ENCODE results near the gene KSR1.
"Not testable (repeated sequence)": the region's sequence is repeated elsewhere in the genome, so short reads cannot be mapped to it uniquely, and the experiment has no call there.

The KSR1 gene

DNA sequence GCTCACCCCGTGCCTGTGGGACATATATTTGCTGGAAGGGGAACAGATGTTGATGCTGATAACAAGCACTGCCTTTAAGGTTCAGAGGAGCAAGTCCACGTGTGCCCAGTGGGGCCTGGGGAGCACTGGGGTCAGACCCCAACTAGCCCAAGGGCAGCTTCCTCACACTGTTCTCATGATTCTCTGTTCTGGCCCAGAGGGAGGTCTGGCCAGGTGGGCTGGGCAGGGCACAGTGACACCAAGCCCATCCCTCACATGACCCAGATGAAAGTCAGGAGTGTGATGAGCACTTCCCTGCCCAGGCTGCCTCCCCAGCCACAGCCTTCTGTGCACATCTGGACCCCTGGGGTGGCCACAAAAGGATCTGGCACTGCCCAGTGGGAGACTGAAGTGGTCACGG, 29.8 kb upstream of the KSR1 start:
- not testable (repeated sequence) for DNase-seq (ENCODE audit: low read depth in 2 of 2)

DNA sequence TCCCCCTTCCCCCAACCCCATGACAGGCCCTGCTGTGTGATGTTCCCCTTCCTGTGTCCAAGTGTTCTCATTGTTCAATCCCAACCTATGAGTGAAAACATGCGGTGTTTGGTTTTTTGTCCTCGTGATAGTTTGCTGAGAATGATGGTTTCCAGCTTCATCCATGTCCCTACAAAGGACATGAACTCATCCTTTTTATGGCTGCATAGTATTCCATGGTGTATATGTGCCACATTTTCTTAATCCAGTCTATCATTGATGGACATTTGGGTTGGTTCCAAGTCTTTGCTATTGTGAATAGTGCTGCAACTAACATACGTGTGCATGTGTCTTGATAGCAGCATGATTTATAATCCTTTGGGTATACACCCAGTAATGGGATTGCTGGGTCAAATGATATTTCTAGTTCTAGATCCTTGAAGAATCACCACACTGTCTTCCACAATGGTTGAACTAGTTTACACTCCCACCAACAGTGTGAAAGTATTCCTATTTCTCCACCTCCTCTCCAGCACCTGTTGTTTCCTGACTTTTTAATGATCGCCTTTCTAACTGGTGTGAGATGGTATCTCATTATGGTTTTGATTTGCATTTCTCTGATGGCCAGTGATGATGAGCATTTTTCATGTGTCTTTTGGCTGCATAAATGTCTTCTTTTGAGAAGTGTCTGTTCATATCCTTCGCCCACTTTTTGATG, 28.9 kb upstream of the KSR1 start:
- DNase-seq (ENCODE audit: low read depth in 2 of 2): not testable (repeated sequence)

DNA sequence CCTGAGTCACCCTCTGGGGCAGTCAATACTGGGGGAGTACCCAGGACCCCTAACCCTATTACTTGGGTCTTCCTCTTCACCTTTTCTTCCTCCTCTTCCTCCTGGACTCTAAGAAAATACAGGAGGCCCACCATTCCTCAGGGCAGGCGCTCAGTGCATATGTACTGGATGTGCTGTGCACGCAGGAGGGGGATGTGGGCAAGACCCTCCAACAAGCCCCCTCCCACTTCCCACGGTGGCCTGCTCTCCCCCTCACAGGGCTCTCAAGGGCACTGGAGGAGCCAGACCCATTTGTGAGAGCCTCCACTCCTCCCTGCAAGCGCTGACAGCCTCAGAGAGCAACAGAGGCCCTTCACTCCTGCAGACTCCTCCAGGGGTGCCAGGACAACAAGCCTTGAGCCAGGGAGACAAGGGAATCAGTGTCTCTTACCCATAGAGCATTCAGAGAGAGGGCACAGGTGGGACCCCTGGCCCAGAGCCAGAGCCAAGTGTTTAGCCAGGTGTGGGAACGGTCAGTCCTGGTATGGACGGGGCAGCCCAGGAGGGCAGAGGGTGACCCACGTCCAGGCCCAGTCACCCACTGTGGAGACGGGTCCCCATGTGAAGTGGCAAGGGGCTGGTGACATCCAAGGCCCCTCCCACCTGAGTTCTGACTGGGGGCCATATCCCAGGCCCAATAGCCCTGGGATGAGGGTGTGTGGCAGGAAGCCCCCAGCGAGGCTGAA, 27.3 kb upstream of the KSR1 start:
- no peak for DNase-seq (ENCODE audit: low read depth in 2 of 2)

- no peak for DNase-seq (ENCODE audit: low read depth in 2 of 2)
Measured at GRCh38 chr17:27429666-27430382, 26.4 kb upstream of the KSR1 start.

GRCh38 chr17:27430383-27430840, 25.8 kb upstream of the KSR1 start:
- DNase-seq (ENCODE audit: low read depth in 2 of 2): no peak

- no peak for DNase-seq (ENCODE audit: low read depth in 2 of 2)
Measured at GRCh38 chr17:27430882-27431491, 25.3 kb upstream of the KSR1 start.

DNA sequence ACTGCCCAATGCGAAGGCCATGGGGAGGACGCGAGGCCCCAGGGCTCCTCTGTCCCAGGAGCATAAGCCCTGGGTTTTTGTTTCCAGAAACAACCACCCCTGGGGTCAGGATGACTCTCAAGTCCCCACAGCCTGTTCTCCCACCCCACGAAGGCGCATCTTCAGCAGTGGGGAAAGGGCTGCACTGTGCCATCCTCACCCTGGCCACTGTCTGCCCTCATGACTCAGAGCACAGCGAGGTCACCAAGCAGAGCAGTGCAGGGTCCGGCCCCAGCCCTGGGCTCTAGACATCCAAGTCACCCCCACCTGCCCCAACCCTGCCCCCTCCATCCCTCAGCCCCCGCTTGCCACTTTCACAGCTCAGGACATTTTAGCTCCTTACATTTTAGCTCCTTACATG, 22.7 kb upstream of the KSR1 start:
- DNase-seq (ENCODE audit: low read depth in 2 of 2): no peak

GRCh38 chr17:27435431-27436070, 20.7 kb upstream of the KSR1 start:
- not testable (repeated sequence) for DNase-seq (ENCODE audit: low read depth in 2 of 2)

DNA sequence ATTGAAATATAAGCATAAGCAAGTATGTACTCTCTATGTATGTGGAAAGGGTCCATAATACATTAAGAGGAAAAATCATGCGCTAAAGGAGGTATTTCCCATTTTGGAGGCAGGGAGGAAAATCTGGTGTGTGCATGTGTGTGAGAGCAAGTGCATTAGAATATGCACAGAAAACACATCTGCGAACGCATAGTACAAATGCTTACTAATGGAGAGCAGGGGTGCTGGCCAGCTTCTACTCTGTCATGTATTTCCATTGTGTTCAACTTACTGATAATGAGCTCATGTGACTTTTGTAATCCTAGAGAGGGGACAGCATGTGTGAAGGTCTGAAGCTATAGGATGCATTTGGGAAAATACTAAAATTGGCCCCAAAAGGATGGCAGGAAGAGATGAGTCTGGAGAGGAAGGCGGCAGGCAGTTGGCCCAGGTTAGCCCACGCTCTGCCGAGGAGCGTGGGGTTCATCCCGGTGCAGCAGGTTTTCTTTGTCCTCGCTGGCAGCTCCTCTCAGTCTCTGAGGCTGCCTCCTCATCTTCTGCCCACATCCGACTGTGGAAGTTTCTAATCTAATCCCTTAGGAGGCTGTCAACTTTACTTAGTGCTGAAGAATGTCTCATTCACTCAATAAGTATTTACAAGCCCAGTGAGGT, 17.8 kb upstream of the KSR1 start:
- no peak for DNase-seq (ENCODE audit: low read depth in 2 of 2)

GRCh38 chr17:27439342-27439741, 16.9 kb upstream of the KSR1 start:
- no peak for DNase-seq (ENCODE audit: low read depth in 2 of 2)

DNA sequence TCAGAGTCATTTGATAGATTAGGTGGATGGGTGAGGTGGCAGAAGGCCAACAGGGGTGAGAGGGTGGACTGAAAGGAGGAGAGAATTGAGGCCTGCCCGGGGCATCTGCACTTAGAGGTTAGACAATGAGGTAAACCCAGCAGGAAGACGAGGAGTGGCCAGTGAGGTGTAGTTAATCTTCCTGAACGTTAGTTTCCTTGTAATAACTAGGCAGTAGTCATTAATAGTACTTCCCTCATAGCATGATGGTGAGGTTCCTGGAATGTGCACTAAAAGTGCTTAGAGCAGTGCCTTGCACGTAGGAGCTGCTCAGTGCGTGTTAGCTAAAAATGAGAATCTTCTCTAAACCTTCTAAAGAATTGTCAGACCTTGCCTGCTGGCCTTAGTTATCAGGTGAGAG, 13.5 kb upstream of the KSR1 start:
- no peak for DNase-seq (ENCODE audit: low read depth in 2 of 2)

GRCh38 chr17:27443491-27443890, 12.8 kb upstream of the KSR1 start:
- DNase-seq (ENCODE audit: low read depth in 2 of 2): no peak

DNA sequence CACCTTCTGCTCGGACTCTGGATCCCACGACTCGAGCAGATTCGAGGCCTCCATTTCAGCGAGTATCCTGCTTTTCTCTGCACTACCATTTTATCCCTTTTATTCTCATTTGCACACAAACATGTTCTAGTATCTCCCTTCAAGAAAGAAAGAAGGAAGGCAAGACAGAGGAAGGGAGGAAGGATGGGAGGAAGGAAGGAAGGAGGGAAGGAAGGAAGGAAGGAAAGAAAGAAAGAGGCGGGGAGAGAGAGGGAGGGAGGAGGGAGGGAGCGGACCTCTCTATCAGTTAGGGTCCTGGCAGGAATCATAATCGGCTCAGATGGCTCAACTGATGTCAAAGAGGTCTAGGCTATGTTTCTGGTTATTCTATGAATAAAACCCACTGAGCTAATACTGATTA, 10.3 kb upstream of the KSR1 start:
- no peak for DNase-seq (ENCODE audit: low read depth in 2 of 2)

DNA sequence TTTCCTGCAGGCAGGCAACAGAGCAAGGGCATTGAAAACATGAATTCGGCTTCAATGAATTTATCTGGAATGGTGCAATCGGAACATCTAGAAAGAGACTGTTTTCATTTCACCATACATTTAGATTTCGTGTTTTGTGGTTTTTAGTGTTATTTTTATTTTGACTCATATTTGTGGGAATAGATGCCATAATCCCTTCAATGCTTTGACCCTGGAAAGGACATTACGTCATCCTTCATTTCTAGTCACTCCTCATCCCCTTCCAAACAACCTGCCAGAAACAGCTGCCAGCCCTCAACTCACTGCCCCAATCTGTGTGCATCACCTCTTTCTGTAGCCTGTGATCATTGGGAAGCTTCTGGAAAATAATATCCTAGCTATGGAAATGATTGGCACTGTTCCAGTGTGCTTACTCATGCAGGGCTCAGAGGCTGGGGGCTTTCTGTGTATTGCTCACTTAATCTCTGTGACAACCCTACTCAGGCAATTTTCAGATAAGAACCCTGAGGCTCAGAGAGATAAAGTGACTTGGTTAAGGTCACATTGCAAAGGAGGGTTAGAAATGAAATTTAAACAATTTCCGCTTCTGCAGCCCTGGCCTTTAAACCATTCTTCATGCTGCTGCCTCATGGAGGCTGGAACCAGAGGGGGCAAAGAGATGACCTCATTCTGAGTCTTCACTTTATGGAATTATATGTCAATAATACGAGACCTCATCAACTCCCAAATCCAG, 9.5 kb upstream of the KSR1 start:
- no peak for DNase-seq (ENCODE audit: low read depth in 2 of 2)

GRCh38 chr17:27448534-27448933, 7.7 kb upstream of the KSR1 start:
- not testable (repeated sequence) for DNase-seq (ENCODE audit: low read depth in 2 of 2)

- DNase-seq (ENCODE audit: low read depth in 2 of 2): no peak
Measured at GRCh38 chr17:27449541-27449940, 6.7 kb upstream of the KSR1 start.

DNA sequence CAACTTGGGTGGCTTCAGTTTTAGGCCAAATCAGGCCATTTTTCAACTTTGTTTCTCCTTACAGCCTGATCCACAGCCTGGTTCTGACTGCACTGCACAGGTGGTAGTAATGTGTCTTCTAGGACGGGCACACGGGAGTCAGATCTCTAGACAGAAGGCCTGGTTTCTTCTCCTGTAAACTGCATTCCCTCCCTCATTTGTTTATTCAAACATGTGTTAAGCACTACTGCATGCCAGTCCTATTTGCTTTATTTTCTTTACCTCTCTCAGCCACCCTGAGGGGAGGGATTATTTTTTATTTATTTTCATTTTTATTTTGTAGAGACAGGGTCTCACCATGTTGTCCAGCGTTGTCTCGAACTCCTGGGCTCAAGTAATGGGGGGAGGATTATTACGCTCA, 6.3 kb upstream of the KSR1 start:
- DNase-seq (ENCODE audit: low read depth in 2 of 2): no peak

GRCh38 chr17:27450416-27450815, 5.8 kb upstream of the KSR1 start:
- no peak for DNase-seq (ENCODE audit: low read depth in 2 of 2)

- DNase-seq (ENCODE audit: low read depth in 2 of 2): no peak
Measured at GRCh38 chr17:27451906-27452305, 4.3 kb upstream of the KSR1 start.

DNA sequence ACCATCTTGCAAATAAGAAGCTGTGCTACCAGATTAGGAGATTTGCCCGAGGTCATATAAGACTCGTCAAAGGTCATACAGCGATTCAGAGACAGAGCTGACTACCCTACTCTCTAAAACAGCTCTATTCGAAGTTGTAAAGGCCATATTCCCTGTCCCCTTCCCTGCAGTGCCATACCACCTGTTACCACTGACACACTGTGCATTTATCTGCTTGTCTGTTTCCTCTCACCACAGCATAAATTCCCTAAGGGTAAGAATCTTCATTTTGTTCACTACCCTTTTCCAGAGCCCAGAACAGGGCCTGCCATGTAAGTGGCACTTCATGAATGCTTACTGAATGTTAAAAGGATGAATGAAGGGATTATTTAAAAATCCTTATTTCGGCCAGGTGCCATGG, 3.4 kb upstream of the KSR1 start:
- DNase-seq (ENCODE audit: low read depth in 2 of 2): no peak

DNA sequence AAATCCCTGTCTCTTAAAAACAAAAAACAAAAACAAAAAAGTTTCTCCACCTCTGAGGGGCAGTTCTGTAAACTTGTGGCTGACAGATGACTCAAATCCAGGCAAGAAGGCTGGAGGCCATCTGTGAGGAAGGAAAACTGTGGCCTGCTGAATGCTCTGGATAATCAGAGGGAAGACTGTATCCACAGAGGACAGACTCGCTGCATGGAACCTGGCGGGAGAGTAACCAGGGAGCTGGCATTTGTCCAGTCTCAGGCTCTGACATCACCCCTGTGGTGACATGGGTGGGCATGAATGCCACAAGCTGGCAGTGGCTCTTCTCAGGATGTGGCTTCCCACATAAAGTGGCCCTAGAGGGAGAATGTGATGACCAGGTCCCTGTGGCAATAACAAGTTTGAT, 2.8 kb upstream of the KSR1 start:
- DNase-seq (ENCODE audit: low read depth in 2 of 2): no peak
